RKO (cell line): ENCODE data around the gene SDHAF3.
A peak's percentile ranks its signal among the peaks of the same experiment; 100 is the strongest.
"Not testable (repeated sequence)": the region's sequence is repeated elsewhere in the genome, so short reads cannot be mapped to it uniquely, and the experiment has no call there.

ENCODE experiments used
- DNase-seq: peaks from one replicate; pipeline ENCODE4 v3.0.0-alpha.2; 2016; ENCODE audit warnings: low spot score

The SDHAF3 gene

GRCh38 chr7:97126483-97127171, 9.1 kb downstream of the SDHAF3 start:
- no peak for DNase-seq

GRCh38 chr7:97128736-97129135, 11.2 kb downstream of the SDHAF3 start:
- no peak for DNase-seq

- DNase-seq: no peak
Observed at GRCh38 chr7:97130417-97131139, 13.1 kb downstream of the SDHAF3 start.

GRCh38 chr7:97133159-97133558, 15.7 kb downstream of the SDHAF3 start:
- no peak for DNase-seq

- no peak for DNase-seq
Observed at GRCh38 chr7:97138830-97139229, 21.3 kb downstream of the SDHAF3 start.

- DNase-seq: peak; percentile 74
Observed at GRCh38 chr7:97145068-97145467, 27.6 kb downstream of the SDHAF3 start.

- DNase-seq: no peak
Observed at GRCh38 chr7:97149843-97150242, 32.3 kb downstream of the SDHAF3 start.

- DNase-seq: no peak
Observed at GRCh38 chr7:97155897-97156418, 38.5 kb downstream of the SDHAF3 start.

- not testable (repeated sequence) for DNase-seq
Observed at GRCh38 chr7:97159984-97160383, 42.5 kb downstream of the SDHAF3 start.

- DNase-seq: not testable (repeated sequence)
Observed at GRCh38 chr7:97161609-97162008, 44.1 kb downstream of the SDHAF3 start.

GRCh38 chr7:97166308-97166707, 48.8 kb downstream of the SDHAF3 start:
- no peak for DNase-seq

- no peak for DNase-seq
Observed at GRCh38 chr7:97167176-97167575, 49.7 kb downstream of the SDHAF3 start.

- no peak for DNase-seq
Observed at GRCh38 chr7:97167749-97168148, 50.3 kb downstream of the SDHAF3 start.

GRCh38 chr7:97174303-97174702, 56.8 kb downstream of the SDHAF3 start:
- no peak for DNase-seq

- peak; percentile 80 for DNase-seq
Observed at GRCh38 chr7:97179454-97180104, 62.1 kb downstream of the SDHAF3 start.

GRCh38 chr7:97187067-97187466, 69.6 kb downstream of the SDHAF3 start:
- peak; percentile 72 for DNase-seq

GRCh38 chr7:97196174-97196573, 78.7 kb downstream of the SDHAF3 start:
- not testable (repeated sequence) for DNase-seq

GRCh38 chr7:97198596-97198995, 81.1 kb downstream of the SDHAF3 start:
- no peak for DNase-seq

GRCh38 chr7:97200018-97200417, 82.5 kb downstream of the SDHAF3 start:
- DNase-seq: no peak

- no peak for DNase-seq
Observed at GRCh38 chr7:97203957-97204356, 86.5 kb downstream of the SDHAF3 start.

GRCh38 chr7:97204821-97205220, 87.3 kb downstream of the SDHAF3 start:
- DNase-seq: no peak

GRCh38 chr7:97215556-97215955, 98.1 kb downstream of the SDHAF3 start:
- no peak for DNase-seq

- no peak for DNase-seq
Observed at GRCh38 chr7:97218767-97219166, 101.3 kb downstream of the SDHAF3 start.
